Femur (tissue), 1 donor: Measurements from ENCODE around the gene PLA2G4E.
A peak's percentile ranks its signal among the peaks of the same experiment; 100 is the strongest.

Experiments used
- DNase-seq: peaks from one replicate; pipeline ENCODE4 v3.0.0-alpha.2; 2017

Gene PLA2G4E

GRCh38 chr15:41972253-41973242, 48.3 kb downstream of the PLA2G4E start, which contains the start of gene EHD4:
TSS of gene EHD4 (minus strand) at chr15:41972557. CDS start at chr15:41972494, 63 bp downstream.
- peak; percentile 97 for DNase-seq

- DNase-seq: no peak
Measured at GRCh38 chr15:41971895-41972252, 49.0 kb downstream of the PLA2G4E start.

- DNase-seq: peak; percentile 67
Measured at GRCh38 chr15:41971089-41971894, 49.5 kb downstream of the PLA2G4E start.

- peak; percentile 15 for DNase-seq
Measured at GRCh38 chr15:41970456-41970855, 50.4 kb downstream of the PLA2G4E start.

GRCh38 chr15:41969851-41970431, 50.9 kb downstream of the PLA2G4E start:
- DNase-seq: peak; percentile 14

- DNase-seq: no peak
Measured at GRCh38 chr15:41968701-41969100, 52.1 kb downstream of the PLA2G4E start.

- DNase-seq: peak; percentile 52
Measured at GRCh38 chr15:41967506-41968206, 53.2 kb downstream of the PLA2G4E start.

GRCh38 chr15:41966920-41967465, 53.8 kb downstream of the PLA2G4E start:
- DNase-seq: no peak

- no peak for DNase-seq
Measured at GRCh38 chr15:41966414-41966812, 54.4 kb downstream of the PLA2G4E start.

- DNase-seq: no peak
Measured at GRCh38 chr15:41965441-41966413, 55.1 kb downstream of the PLA2G4E start.

GRCh38 chr15:41961595-41962202, 59.1 kb downstream of the PLA2G4E start:
- no peak for DNase-seq

GRCh38 chr15:41961001-41961518, 59.8 kb downstream of the PLA2G4E start:
- DNase-seq: no peak

- no peak for DNase-seq
Measured at GRCh38 chr15:41958002-41958420, 62.8 kb downstream of the PLA2G4E start.

GRCh38 chr15:41957021-41957897, 63.6 kb downstream of the PLA2G4E start:
- no peak for DNase-seq

GRCh38 chr15:41955807-41956525, 64.9 kb downstream of the PLA2G4E start:
- no peak for DNase-seq

GRCh38 chr15:41955100-41955499, 65.7 kb downstream of the PLA2G4E start:
- no peak for DNase-seq

- DNase-seq: no peak
Measured at GRCh38 chr15:41954036-41954435, 66.8 kb downstream of the PLA2G4E start.

- no peak for DNase-seq
Measured at GRCh38 chr15:41952013-41952563, 68.8 kb downstream of the PLA2G4E start.
